ENCODE data around the gene DCP1B. TPM values are rescaled to one million over a fixed set of nuclear protein-coding genes. Genes with fewer than 3 reads are reported as not detected.
A peak's percentile ranks its signal among the peaks of the same experiment; 100 is the strongest.

DCP1B gene
- polyA plus RNA-seq, 1 experiment, result 32.9 TPM

DNA sequence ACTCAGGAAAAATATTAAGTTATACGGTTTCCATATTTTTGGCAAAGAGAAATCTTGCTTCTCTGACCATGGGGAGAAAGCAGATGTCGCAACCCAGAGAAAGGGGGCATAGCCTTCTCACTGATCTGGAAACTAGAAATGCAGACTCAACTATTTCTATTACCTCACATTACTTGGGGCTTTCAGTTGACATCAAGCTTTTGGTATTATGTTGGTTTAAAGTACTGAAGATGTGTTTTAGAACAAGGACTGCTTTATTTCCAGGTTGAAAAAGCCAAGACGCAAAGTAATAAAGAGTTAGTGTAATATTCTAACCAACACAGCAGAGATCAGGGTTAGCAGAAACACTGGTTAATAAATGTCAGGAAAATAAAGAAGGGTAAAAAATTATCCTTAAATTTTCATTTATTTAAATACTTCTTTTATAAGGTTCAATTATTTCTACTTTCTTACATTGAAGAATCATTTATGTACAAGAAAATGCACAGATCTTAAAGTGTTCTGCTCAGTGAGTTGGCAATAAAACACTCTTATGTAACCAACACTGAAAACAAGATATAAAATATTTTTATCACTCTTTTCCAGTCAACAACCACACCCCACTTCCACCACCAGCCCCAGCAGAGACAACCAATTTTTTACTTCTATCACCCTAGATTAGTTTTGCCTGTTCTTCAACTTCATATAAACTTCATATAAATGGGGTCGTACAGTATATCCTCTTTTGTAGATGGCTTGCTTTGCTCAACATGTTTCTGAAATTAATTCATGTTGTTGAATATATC lies 26.0 kb downstream of the DCP1B start:
- POLR2A ChIA-PET, result no interaction called here
- Histone ChIP-seq H3K27me3 (ENCODE audit: control insufficient read depth, insufficient read depth, low read length) (no peaks in the 10 kb centered on the region), H3K4me3 (ENCODE audit: low read depth, low read length) (no peak overlapping the region), H3K9me3 (ENCODE audit: control insufficient read depth, insufficient read depth, low read length) (no peaks in the 10 kb centered on the region), H3K27ac (ENCODE audit: low read depth, low read length) (no peak overlapping the region)
- DNase-seq (ENCODE audit: low read depth, low spot score), result no peak
- TF ChIP-seq, protein P1, sequence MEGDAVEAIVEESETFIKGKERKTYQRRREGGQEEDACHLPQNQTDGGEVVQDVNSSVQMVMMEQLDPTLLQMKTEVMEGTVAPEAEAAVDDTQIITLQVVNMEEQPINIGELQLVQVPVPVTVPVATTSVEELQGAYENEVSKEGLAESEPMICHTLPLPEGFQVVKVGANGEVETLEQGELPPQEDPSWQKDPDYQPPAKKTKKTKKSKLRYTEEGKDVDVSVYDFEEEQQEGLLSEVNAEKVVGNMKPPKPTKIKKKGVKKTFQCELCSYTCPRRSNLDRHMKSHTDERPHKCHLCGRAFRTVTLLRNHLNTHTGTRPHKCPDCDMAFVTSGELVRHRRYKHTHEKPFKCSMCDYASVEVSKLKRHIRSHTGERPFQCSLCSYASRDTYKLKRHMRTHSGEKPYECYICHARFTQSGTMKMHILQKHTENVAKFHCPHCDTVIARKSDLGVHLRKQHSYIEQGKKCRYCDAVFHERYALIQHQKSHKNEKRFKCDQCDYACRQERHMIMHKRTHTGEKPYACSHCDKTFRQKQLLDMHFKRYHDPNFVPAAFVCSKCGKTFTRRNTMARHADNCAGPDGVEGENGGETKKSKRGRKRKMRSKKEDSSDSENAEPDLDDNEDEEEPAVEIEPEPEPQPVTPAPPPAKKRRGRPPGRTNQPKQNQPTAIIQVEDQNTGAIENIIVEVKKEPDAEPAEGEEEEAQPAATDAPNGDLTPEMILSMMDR (IDR thresholded peaks at IDR 0.05; ENCODE audit: low read depth, low read length), result no peak
- CTCF ChIA-PET, result no interaction called here

DNA sequence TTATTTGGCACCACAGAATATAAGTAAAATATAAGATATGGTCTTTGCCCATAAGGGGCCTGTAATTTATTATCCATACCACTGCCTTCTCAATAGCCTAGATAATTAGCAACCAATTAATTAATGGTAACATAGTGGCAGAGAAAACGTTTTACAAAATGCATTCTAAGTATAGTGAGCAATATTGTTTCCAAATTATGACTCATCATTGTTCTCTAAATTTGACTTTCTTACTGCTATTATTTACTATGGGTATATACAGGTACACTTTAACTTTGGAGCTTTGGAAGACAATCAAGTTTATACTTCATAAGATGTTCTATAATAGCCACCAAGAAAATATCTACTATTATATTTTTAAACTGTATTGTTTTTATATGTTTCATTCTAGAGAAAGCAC lies 26.7 kb downstream of the DCP1B start:
- no peak for DNase-seq (ENCODE audit: low read depth, low spot score)
- no peaks in the 10 kb centered on the region for H3K9me3 ChIP-seq (ENCODE audit: control insufficient read depth, insufficient read depth, low read length)
- no peaks in the 10 kb centered on the region for H3K27me3 ChIP-seq (ENCODE audit: control insufficient read depth, insufficient read depth, low read length)
- ChIA-PET POLR2A (no interaction called here), CTCF (no interaction called here)
- TF ChIP-seq, protein P1 (IDR thresholded peaks at IDR 0.05; ENCODE audit: low read depth, low read length), result no peak
- no peak overlapping the region for H3K27ac ChIP-seq (ENCODE audit: low read depth, low read length)
- no peak overlapping the region for H3K4me3 ChIP-seq (ENCODE audit: low read depth, low read length)

DNA sequence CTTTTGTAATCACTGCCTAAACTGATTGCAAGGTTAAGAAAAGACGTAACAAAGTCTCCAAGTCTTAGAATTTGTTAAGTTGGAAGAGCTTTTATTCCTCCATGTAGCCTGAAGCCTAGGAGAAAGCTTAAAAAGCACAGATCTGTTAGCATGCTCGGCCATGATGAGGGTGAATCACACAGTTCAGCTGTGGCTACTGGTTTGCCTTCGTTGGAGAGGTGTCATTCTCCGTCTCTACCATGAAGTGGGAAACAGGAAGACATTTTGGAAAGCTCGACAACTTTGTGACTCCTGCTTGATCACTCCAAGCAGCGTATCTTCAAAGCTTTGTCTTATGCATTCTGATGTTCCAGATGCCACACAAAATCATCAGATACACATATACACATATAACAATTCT lies 27.1 kb downstream of the DCP1B start:
- Histone ChIP-seq H3K9me3 (ENCODE audit: control insufficient read depth, insufficient read depth, low read length) (no peaks in the 10 kb centered on the region), H3K27ac (ENCODE audit: low read depth, low read length) (no peak overlapping the region), H3K27me3 (ENCODE audit: control insufficient read depth, insufficient read depth, low read length) (no peaks in the 10 kb centered on the region), H3K4me3 (ENCODE audit: low read depth, low read length) (no peak overlapping the region)
- ChIA-PET POLR2A (no interaction called here), CTCF (no interaction called here)
- TF ChIP-seq, protein P1 (IDR thresholded peaks at IDR 0.05; ENCODE audit: low read depth, low read length), result no peak
- DNase-seq (ENCODE audit: low read depth, low spot score), result no peak

DNA sequence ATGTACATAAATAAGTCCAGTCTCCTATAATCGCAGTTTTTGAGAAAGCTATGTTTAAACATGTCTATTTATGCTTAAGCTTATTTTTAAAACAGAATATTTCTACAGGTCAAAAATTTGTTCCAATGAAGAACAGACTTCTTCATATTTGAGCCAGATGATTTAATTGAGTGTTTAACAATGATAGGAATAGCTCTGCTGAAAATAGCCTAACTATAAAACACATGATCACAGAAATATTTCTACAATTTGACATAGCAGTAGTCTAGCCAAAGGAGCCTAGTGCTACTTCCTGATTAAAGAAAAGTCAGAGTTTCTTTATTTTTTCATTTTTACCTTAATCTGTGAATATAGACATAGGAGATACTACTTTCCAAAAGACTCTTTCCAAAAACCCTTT lies 29.4 kb downstream of the DCP1B start:
- ChIA-PET CTCF (interaction anchor here (1.0 to 6.5 kb wide), 3 partner anchors 35 to 608 kb away, joined by 3 to 36 read pairs (median 9); no protein-coding TSS in a partner anchor), POLR2A (no interaction called here)
- H3K27ac ChIP-seq (ENCODE audit: low read depth, low read length), result no peak overlapping the region
- DNase-seq (ENCODE audit: low read depth, low spot score), result no peak
- no peaks in the 10 kb centered on the region for H3K27me3 ChIP-seq (ENCODE audit: control insufficient read depth, insufficient read depth, low read length)
- H3K4me3 ChIP-seq (ENCODE audit: low read depth, low read length), result no peak overlapping the region
- TF ChIP-seq, protein P1 (IDR thresholded peaks at IDR 0.05; ENCODE audit: low read depth, low read length), result no peak
- H3K9me3 ChIP-seq (ENCODE audit: control insufficient read depth, insufficient read depth, low read length), result no peaks in the 10 kb centered on the region

DNA sequence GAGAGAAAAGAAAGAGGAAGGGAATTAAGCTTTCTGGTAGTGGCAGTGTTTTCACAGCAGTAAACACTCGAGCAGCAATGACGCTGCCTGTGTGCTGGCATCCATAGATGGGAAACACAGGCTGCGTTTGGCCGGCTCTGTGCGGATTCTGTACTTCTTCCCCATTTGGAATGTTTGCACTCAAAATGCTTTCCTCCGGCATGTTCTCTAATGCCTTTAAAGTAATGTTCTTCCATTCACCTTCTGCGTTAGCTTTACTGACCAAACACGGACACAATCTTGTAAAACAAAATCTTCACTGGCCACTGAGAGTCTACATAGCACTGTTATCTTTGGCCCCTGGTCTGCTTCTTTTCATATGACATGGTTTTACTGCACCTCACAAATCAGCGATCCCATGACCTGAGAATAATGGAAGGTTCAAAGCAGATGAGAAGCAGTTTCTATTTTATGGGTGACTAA lies 31.4 kb downstream of the DCP1B start:
- CTCF ChIA-PET, result interaction anchor here (6.5 kb wide), 1 partner anchor 33 kb away, joined by 36 read pairs; no protein-coding TSS in a partner anchor
- H3K27me3 ChIP-seq (ENCODE audit: control insufficient read depth, insufficient read depth, low read length), result no peaks in the 10 kb centered on the region
- TF ChIP-seq, protein P1 (IDR thresholded peaks at IDR 0.05; ENCODE audit: low read depth, low read length), result no peak
- POLR2A ChIA-PET, result interaction anchor here (0.7 kb wide), 1 partner anchor 37 kb away, joined by 4 read pairs; no protein-coding TSS in a partner anchor
- peak overlapping the region; percentile 18 for H3K4me3 ChIP-seq (ENCODE audit: low read depth, low read length)
- peak overlapping the region; percentile 23 for H3K27ac ChIP-seq (ENCODE audit: low read depth, low read length)
- H3K9me3 ChIP-seq (ENCODE audit: control insufficient read depth, insufficient read depth, low read length), result no peaks in the 10 kb centered on the region
- DNase-seq (ENCODE audit: low read depth, low spot score), result peak; percentile 20
